CD4-positive, alpha-beta T cell treated with Interleukin-15 for 4 hours (primary cell): Measurements from ENCODE around the gene ASB13.

ENCODE experiments used
- DNase-seq: peaks from one replicate; pipeline ENCODE4 v3.0.0-alpha.2; 2020; ENCODE audit warnings: low spot score

The ASB13 gene

DNA sequence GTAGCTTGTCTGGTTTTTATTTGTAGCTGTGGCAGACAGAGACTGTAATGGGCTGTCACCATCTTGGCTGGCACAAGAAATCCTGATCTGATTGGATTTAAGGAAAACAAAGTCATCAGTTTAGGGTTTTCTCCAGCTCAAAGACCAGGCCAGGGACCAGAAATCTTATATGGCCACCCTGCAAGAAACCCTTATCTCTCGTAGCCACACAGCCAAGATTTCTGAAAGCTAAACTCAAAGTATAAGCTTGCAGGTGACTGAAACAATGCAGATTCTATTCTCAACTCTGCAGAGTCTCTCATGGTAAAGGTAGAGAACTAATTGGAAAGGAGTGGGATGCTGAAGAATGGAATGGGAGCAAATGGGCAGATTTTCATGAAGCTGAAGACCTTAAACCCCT is 3.2 kb upstream of the ASB13 start:
- DNase-seq, result no peak

DNA sequence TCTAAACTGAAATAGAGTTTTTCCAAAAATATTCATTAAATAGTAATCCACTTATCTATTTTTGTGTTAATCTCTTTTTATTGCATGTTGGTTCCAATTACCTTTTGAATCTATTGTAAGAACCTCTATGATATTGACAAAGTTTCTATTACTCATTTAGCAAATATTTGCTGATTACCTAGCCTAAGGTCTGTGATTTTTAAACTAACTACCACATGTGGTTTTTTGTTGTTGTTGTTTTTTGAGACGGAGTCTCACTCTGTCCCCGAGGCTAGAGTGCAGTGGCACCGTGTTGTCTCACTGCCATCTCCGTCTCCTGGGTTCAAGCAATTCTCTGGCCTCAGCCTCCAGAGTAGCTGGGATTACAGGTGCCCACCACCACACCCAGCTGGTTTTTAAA is 2.0 kb upstream of the ASB13 start:
- no peak for DNase-seq

DNA sequence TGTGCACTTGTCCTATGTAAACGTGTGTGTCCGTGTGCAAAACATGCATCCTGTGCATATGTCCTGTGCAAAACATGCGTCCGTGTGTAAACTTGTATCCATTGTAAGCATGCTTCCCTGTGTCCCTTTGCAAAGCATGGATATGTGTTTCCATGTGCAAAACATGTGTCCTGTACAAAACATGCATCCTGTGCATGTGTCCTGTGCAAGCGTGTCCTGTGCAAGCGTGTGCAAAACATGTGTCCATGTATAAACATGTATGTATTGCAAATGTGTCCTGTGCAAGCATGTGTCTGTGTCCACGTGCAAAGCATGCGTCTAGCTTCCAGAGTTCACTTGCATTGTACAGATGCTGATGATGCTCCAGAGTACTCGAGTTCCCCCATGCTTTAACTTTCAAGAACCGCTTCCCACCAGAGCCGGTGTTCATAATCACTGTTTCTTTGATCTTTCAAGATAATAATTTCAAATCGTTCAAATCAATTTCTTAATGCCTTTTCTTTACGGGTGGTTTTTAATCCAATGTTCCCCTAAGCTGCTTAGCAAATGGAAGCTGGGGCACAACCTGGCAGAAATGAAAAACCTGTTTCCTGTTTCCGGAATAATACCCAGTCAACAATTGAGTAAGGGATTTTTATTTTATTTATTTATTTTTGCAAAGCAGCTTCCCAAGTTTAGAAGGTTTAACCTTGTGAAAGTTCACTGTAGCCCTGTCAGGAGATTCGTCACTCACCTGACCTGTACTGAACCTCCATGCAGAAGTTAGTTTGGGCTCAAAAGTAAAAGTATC is 641 bp upstream of the ASB13 start:
- DNase-seq, result no peak

DNA sequence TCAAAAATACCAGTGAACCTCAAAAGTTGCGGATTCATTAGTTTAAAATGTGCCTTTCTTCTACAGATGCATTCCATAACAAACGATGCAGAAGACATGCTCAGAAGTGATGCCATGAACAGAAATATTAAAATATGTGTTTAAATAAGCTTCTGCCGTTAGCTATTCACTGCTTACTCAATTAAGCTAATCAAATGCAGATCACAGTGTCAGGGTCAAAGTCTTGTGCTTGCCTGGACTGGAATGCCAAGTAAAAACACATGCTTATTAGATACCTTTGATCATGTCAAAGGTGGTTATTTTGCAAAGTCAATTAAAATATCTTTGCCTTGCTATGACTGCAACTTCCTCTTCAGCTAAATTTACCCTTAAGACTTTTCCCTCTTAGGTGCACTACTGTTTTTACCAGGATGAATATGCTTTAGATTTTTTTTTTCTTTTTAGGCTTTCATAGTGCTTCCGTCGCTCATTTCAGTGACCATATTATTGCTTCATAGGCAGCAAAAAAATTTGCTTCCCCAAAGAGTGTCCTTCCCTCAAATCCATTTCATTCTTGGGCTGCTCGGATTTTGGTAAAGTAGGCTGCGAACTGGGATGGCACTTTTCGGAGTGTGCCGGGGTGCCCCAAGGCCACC is 905 bp downstream of the ASB13 start:
- DNase-seq, result no peak

DNA sequence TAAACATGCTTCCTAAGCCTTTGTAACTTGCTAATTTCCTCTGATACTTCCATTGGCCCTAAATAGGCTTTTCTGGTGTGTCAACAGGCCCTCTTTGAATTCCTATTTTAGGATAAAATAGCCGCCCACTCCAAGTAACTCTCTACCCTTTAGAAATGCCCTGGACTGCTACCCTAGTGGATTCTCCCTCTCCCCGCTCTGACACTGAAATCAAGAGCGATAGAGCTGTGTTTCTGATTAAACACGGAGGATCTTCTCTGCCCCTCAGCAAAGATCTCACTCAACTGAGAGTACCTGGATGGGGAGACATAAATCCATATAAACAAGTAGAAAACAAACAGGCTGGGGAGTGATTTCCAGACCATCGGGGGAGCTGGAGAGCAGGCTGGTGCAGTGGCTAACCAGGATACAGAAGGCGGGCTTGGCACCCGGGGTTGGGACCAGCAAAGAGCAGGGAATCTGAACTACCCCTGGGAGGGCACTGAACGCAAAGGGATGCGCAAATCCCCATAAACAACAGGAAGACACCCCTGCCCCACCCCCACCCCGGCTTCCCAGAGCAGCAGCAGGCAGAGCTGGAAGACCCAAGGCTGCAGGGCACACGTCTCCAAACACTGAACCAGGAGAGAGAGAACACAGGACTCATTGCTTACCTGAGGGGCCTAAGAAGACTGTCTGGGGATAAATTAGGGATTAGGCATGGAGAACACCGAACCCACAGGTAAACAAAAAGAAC is 2.5 kb downstream of the ASB13 start:
- no peak for DNase-seq

DNA sequence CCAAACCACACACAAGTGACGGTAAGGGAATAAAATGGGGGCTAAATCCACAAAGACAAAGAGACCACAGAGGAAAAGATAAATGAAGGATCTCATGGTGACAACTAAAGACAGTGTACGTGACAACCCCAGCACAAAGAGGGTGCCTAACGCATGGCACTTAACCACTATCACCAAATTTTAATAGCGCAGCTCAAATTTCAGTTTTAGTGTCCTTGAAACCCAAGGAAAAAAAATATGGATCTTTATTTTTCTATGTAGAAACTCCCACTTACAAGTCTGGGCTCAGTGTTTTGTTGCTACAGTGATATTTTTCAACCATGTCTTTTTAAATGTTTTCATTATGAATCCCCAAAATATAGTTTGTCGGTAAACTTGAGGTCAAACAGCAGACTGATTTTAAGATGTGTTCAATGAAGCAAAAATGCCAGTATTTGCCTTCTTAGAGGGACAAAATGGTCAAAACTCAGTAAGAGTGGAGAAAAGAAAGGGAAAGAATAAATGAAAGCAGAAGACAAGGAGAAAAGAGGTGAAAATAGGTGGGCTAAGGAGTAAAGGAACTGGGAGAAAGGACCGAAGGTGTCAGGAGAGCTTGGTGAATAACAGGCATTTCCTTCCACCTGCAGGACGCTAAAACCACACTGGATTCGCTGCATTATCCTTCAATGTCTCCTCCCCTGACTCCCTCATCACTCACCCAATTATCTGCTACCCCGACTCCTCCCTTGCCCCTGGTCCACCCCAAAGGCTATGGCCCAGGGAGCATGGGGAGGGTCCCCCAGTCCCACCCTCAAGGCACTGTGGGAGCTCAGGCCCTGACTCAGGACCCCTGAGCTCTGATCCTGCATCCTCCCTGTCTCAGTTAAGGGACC is 3.5 kb downstream of the ASB13 start:
- DNase-seq, result no peak

DNA sequence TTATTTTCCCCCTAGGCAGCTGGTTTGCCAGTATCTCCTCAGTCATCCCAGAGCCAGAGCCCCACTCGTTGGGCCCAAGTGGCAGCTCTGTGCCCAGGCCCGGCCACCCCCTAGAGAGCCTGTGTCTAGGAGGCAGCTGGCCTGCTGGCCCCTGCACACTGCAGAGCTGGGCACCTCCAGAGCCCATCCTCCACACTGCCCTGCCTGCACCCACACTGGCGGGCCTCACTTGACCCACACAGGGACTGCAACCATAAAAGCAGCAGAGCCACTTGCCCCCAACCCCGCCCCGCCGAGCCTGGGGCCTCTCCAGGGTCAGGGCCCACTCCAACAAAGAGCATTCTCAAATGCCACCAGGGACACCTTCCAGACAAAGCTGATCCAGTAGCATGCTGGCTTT is 5.4 kb downstream of the ASB13 start:
- DNase-seq, result no peak

DNA sequence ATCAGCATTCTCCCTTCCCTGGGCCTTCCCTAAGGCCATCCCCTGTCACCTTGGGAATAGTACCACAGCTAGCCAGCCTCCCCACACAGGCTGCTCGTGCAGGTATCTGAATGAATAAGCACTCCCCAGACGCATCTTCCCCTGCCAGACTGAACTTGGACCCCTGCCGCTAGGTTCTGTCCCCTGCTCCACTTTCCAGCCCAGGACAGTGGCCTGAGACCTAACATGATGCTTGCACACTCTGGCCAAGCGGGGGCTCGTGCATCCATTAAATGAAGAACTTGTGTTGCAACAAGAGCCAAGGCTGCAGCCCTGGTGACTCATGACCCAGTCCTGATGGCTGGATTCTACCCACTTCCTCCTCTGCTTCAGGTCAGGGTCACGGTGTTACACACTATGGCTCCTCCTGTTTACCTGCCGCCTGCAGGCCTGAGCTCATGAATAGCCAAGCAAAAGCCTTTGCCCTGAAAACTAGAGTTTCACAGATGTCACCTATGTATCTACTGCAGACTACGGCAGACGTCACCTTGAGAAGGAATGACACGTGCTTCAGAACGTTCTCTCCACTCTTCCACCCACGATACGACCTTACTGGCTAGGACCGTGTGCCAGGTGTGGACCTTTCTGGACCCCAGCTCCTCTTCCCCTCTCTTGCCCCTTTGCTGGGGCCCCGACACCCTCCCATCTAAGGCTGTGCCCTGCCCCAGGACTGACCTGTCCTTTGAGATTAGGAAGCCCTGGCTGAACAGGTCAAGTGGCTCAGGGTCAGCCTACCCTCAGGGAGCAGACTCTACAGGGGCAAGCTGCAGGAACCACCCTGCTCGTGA is 6.5 kb downstream of the ASB13 start:
- DNase-seq, result no peak

DNA sequence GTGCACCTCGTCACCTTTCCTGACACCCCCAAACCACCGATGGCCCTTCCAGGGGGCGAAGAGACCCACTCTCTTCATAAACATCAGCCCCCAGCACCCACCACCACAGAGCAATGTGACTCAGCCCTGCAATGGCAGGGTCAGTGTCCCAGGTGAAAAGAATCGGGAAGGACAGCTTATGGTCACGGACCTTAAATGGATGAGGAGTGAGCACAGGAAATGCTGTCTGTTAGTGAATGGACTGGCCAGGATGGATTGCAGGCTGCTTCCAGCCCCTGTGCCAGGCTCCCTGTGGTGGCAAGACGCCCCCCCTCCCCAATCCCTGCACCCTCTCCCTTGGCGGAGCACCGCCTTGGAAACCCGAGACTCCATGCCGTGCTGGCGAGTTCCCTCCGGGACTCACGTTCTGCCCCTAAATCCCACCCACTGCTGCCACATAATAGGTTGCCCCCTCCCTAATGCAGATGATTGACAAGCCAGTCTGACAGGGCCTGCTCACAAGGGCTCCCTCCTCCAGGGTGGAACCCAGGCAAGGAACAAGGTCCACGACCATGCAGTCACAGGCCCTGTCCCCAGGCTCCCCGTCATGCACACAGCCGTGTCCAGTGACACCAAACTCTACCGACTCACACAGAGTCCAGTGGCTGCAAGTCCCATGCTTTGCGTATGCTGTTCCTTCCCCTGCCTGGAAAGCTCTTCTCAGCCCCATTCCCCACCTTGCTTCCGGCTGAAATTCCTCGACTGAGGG is 7.3 kb downstream of the ASB13 start:
- no peak for DNase-seq

DNA sequence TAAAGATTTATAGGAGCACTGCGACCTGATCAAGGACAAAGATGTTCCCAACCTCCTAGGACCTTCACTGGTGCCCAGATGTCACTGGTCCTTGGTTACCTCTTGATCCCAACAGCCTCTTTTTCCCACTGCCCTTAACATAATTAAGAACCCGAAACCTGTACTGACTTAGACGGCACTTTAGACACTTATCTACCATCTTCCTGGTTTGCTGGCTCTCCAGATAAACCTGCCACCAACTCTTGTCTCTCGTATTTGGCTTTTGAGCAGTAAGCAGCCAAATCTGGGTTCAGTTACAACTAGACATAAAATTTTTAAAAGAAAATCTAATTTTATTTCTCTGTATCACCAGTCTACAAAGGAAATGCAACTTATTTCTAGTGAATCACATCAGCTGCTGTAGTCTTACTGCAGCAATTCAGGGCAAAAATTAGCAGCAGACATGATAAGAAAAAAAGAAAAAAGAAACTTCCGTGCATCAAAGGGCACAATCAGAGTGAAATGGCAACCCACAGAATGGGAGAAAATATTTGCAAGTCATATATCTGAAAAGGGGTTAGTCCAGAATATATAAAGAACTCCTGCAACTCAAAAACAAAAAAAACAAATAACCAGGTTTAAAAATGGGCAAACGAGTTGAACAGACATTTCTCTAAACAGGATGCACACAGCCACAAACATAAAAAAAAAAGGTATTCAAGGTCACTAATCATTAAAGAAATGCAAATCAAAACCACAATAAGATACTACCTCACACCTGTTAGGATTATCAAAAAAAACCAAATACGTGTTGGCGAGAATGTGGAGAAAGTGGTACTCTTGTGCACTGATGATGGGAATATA is 9.4 kb downstream of the ASB13 start:
- DNase-seq, result no peak

DNA sequence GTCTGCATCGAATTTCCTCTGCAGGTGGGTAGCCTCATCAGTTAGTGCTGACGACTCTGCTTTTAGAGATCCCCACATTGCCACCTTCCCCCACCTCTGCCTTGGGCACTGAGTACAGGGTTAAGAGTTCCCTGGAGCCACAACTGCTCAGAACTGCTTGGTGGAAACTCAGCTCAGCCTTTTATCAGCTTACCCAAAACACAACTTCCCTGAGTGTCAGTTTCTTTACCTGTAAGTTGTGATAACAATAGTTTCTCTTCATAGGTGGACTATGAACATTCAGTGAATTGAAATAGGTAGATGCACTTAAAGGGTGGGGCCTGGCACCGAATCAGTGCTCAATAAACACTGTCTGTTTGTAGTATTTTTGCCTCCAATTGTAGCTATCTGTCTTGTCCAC is 11.3 kb downstream of the ASB13 start:
- DNase-seq, result no peak

DNA sequence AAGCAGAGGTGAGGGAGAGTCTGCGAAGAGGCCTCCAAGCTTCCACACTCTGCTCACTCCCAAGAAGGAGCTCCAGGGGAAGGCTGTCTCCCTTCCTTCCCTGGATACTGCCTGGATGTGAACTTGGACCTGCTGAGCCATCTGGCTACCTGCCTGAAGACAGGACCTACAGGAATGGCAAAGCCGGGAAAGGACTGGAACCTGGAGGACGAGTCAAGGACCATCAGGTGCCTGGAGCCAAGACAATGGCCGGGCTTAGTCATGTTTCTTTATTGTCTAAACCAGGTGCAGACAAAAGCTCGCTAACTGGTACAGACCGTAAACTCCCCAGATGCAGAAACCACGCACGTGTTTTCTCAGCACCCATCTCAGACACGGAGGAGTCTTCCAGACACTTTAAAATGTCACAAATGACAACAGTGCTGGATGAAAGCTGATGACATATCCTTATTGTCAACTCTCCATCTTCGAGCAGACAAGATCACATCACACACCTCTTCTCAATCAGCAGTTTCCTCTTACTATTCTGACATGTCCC is 12.1 kb downstream of the ASB13 start:
- no peak for DNase-seq

DNA sequence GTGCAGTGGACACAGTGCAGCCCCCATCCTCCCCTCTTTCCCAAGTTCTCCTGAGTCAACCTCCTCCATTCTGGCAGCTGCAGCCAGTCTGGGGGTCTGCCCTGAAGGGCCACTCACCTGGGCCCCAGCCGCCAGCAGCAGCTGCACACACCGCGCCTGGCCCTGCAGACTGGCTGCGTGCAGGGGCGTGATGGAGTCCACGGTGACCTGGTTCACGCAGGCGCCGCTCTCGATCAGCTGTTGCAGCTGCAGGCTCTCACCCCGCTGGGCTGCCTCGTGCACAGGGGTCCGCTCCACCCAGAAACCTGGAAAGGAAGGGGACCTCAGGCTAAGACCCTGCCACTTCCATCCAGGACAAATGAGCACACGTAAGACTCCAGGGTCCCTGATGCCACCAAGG is 13.6 kb downstream of the ASB13 start:
- DNase-seq, result no peak

DNA sequence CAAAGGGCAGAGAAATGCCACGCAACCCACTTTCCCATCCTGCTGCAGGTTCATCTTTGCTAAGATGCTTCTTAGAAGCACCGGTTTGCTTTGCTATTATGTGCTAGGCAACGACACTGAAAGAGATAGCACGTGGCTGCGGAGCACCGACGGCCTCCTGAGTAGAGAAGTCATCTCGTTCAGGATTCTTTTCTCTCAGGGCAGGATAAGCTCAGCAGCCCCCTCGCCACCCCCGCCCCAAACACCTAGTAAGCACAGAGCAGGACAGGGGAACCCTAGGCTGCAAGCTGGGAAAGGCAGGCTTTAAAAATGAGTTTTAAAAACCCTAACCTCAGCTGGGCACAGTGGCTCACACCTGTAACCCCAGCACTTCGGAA is 15.0 kb downstream of the ASB13 start:
- DNase-seq, result no peak

DNA sequence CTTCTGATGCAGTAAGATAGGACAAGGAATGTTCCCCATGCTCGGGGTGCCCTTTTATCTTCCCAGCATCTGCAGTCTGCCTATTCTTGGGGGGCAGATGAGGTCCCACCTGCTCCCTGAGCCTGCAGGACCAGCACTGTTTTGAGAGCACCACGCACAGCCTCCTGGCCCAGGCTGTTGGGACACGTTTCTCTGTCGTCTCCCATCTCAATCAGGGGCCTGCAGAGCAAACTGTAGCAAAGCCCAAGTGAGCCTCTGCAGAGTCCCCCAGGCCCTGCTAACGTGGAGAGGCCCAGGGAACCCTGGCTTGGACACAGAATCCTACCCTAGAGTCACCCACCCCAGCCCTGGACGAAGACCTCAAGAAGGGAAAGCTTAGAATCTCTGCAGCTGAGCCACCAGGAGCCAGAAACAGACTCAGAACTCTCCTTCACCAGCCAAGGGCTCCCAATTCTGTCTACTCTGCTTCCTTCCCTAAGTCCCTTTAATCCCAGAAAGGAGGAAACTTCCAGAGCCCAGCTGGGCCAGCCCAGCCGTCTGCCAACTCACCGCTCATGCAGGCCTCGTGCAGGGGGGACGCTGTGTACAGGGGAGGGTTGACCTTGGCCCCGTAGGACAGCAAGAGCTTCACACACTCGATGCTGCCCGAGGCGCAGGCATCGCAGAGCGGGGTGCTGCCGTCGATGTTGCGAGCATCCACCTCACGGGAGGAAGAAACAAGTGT is 15.6 kb downstream of the ASB13 start:
- no peak for DNase-seq

DNA sequence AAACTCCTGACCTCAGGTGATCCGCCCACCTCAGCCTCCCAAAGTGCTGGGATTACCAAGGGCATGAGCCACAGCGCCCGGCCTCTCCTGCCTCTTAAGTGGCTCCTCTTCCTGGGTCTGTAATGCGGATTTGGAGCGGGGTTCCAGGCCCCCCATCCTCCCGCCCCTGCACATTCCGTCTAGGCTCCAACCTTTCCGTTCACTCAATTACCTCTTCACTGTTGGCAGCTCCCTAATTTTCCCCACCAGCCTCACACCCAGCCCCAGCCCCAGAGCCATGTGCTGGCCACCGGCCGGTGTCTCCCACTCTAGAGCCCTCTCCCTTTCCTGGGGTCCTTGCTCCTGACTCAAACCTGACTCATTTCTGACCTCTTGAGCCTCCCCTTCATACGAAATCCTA is 16.6 kb downstream of the ASB13 start:
- no peak for DNase-seq

DNA sequence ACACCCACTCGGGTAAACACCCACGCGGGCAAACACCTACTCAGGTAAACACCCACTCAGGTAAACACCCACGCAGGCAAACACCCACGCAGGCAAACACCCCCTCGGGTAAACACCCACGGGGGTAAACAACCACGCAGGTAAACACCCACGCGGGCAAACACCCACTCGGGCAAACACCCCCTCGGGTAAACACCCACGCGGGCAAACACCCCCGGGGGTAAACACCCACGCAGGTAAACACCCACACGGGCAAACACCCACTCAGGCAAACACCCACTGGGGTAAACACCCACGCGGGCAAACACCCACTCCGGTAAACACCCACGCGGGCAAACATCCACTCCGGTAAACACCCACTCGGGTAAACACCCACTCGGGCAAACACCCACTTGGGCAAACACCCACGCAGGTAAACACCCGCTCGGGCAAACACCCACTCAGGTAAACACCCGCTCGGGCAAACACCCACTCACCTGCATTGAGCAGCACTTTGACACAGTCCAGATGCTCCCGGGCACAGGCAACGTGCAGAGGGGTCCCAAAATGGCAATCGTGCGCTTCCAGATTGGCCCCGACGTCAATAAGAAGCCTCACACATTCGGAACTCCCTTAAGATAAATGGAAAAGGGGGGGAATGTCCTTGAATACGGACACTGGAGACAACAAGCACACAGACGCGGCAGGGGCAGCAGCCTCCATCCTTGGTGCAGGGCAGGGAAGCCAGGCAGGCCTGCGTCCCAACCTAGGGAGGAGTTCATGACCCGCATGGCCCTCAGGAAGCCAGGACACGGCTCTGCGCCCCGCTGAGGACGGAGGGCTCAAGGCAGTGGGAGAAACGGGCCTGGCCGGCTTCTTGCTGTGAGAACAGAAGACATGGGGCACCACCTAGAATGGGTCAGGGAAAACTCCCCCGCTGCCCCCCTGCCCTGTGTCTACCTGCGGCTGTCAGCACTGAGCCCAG is 17.6 kb downstream of the ASB13 start:
- no peak for DNase-seq
